Keratinocyte (primary cell): ENCODE results near the gene MED16. TPM values are rescaled to one million over a fixed set of nuclear protein-coding genes. Genes with fewer than 3 reads are reported as not detected.

Experiments used
- DNase-seq: peaks from one replicate; pipeline ENCODE4 v3.0.0-alpha.2; 2011; ENCODE audit warnings: low read depth, missing footprints, low spot score
- FAIRE-seq: peaks from 2 replicates; lab custom pipeline; 2011; peaks lifted over from hg19 to GRCh38; lab: Jason Lieb, UNC
- H2AFZ ChIP-seq: 2 replicates; pipeline ENCODE4 v1.6.0; 2012; ENCODE audit warnings: low read length, control low read depth, inconsistent platforms; ENCODE audit not compliant: control insufficient read depth
- H3K27ac ChIP-seq: 2 replicates; pipeline ENCODE4 v1.5.1; 2011; ENCODE audit warnings: low read length; ENCODE audit not compliant: control insufficient read depth, insufficient read depth
- H3K27me3 ChIP-seq: 3 replicates; pipeline ENCODE4 v1.6.0; 2011; ENCODE audit warnings: low read length; ENCODE audit not compliant: control insufficient read depth, insufficient read depth; ENCODE audit errors: extremely low read depth
- H3K36me3 ChIP-seq, 2 experiments: 2 replicates in 1 of 2; 3 replicates in 1 of 2; pipeline ENCODE4 v1.5.1; 2011; ENCODE audit warnings: low read length in 2 of 2, mild to moderate bottlenecking in 1 of 2; ENCODE audit not compliant: control insufficient read depth in 2 of 2, insufficient read depth in 2 of 2; ENCODE audit errors: extremely low read depth in 1 of 2
- H3K4me1 ChIP-seq: 3 replicates; pipeline ENCODE4 v1.5.1; 2011; ENCODE audit warnings: low read length; ENCODE audit not compliant: control insufficient read depth, insufficient read depth; ENCODE audit errors: extremely low read depth
- H3K4me2 ChIP-seq: 3 replicates; pipeline ENCODE4 v1.6.0; 2011; ENCODE audit warnings: low read depth, low read length; ENCODE audit not compliant: control insufficient read depth, insufficient read depth; ENCODE audit errors: extremely low read depth
- H3K4me3 ChIP-seq, 3 experiments: fragments of 200-600 bp in 1 of 3; sonication (generic) in 1 of 3; 2 replicates in 2 of 3; 3 replicates in 1 of 3; pipeline ENCODE4 v1.5.1; 2011 to 2016; ENCODE audit warnings: low read length in 3 of 3, mild to moderate bottlenecking in 3 of 3, control low read depth in 2 of 3, inconsistent platforms in 1 of 3, low read depth in 1 of 3, mixed read lengths in 1 of 3, mixed run types in 1 of 3, moderate library complexity in 1 of 3; ENCODE audit not compliant: control insufficient read depth in 2 of 3, insufficient read depth in 2 of 3; ENCODE audit errors: extremely low read depth in 1 of 3
- H3K79me2 ChIP-seq: 2 replicates; pipeline ENCODE4 v1.6.0; 2012; ENCODE audit warnings: low read length; ENCODE audit not compliant: control insufficient read depth, insufficient read depth
- H3K9ac ChIP-seq: 3 replicates; pipeline ENCODE4 v1.6.0; 2011; ENCODE audit warnings: low read length; ENCODE audit not compliant: control insufficient read depth, insufficient read depth; ENCODE audit errors: extremely low read depth
- H3K9me1 ChIP-seq: 3 replicates; pipeline ENCODE4 v1.6.0; 2011; ENCODE audit warnings: low read length; ENCODE audit not compliant: control insufficient read depth, insufficient read depth; ENCODE audit errors: extremely low read depth
- H3K9me3 ChIP-seq: 2 replicates; pipeline ENCODE4 v1.5.1; 2012; ENCODE audit warnings: low read depth, low read length; ENCODE audit not compliant: control insufficient read depth
- H4K20me1 ChIP-seq: 3 replicates; pipeline ENCODE4 v1.6.0; 2011; ENCODE audit warnings: low read length; ENCODE audit not compliant: control insufficient read depth, insufficient read depth; ENCODE audit errors: extremely low read depth
- CTCF ChIP-seq, 3 experiments: IDR thresholded peaks in 1 of 3; conservative IDR thresholded peaks in 1 of 3; optimal IDR thresholded peaks in 1 of 3; 2 replicates in 2 of 3; 3 replicates in 1 of 3; pipeline versions ENCODE3 to v1.5.1; 2011; ENCODE audit warnings: low read length in 3 of 3, mild to moderate bottlenecking in 3 of 3, moderate library complexity in 2 of 3, control low read depth in 1 of 3, inconsistent platforms in 1 of 3; ENCODE audit not compliant: insufficient read depth in 2 of 3; ENCODE audit errors: extremely low read depth in 1 of 3
- EZH2 ChIP-seq: IDR thresholded peaks from one replicate; pipeline ENCODE4 v1.6.1; 2012; ENCODE audit warnings: inconsistent platforms, mild to moderate bottlenecking, low read length, moderate library complexity
- dilution Hi-C: fragments of 300-500 bp; cut with MboI; formaldehyde crosslinking; loops from one replicate; pipeline ENCODE4 v1.7.0; 2020; ENCODE audit warnings: low sequenced_read_pairs; ENCODE audit not compliant: extremely low pct_ligation_motif_present
- polyA plus RNA-seq, 5 experiments: library from polyadenylated mRNA; depleted of rRNA in 3 of 5; stranded (reverse) in 3 of 5; stranded (forward) in 1 of 5; unstranded in 1 of 5; fragments of >200 nt; gene quantifications; 1 replicate in 1 of 5; 2 replicates in 3 of 5; 3 replicates in 1 of 5; pipeline versions ENCODE4 v1.2.1 to v1.2.3, GENCODE V29; 2011 to 2012; ENCODE audit warnings: missing spikeins in 2 of 5, low read depth in 1 of 5, low replicate concordance in 1 of 5

The MED16 gene
- polyA plus RNA-seq, 1 donor (not counting 4 experiments of a cell fraction or from before 2014, with no cell fraction given) = 9.7 TPM

- DNase-seq = no peak
- TF ChIP-seq CTCF (optimal IDR thresholded peaks at IDR 0.05 in 1 of 3, IDR thresholded peaks at IDR 0.05 in 1 of 3, conservative IDR thresholded peaks at IDR 0.05 in 1 of 3; ENCODE audit: extremely low read depth in 1 of 3, insufficient read depth in 2 of 3, low read length in 3 of 3) (no peak), EZH2 (no peak)
- FAIRE-seq = no peak
- Histone ChIP-seq H3K79me2 (no peaks in the 10 kb centered on the region), H3K4me2 (no peak overlapping the region), H2AFZ (no peak overlapping the region), H3K9me3 (no peaks in the 10 kb centered on the region), H3K4me3 (no peak overlapping the region), H4K20me1 (peaks cover 4% of the 10 kb centered on the region), H3K4me1 (peaks cover 4% of the 10 kb centered on the region), H3K9ac (no peak overlapping the region), H3K27ac (no peak overlapping the region), H3K36me3 (no peaks in the 10 kb centered on the region), H3K27me3 (peaks cover 58% of the 10 kb centered on the region), H3K9me1 (no peaks in the 10 kb centered on the region)
- dilution Hi-C loops = no loop called here
Measured at GRCh38 chr19:848386-848921, 44.5 kb downstream of the MED16 start.

GRCh38 chr19:845707-846521 is 47.1 kb downstream of the MED16 start:
- Histone ChIP-seq H3K4me3 (no peak overlapping the region), H3K36me3 (no peaks in the 10 kb centered on the region), H3K9me1 (no peaks in the 10 kb centered on the region), H4K20me1 (peaks cover 4% of the 10 kb centered on the region), H3K4me1 (peaks cover 4% of the 10 kb centered on the region), H3K27me3 (peaks cover 48% of the 10 kb centered on the region), H3K4me2 (no peak overlapping the region), H2AFZ (no peak overlapping the region), H3K79me2 (no peaks in the 10 kb centered on the region), H3K9me3 (no peaks in the 10 kb centered on the region), H3K27ac (no peak overlapping the region), H3K9ac (no peak overlapping the region)
- dilution Hi-C loops = no loop called here
- DNase-seq (no peak), FAIRE-seq (no peak)
- TF ChIP-seq CTCF (optimal IDR thresholded peaks at IDR 0.05 in 1 of 3, IDR thresholded peaks at IDR 0.05 in 1 of 3, conservative IDR thresholded peaks at IDR 0.05 in 1 of 3; ENCODE audit: extremely low read depth in 1 of 3, insufficient read depth in 2 of 3, low read length in 3 of 3) (no peak), EZH2 (no peak)
